Measurements from ENCODE around the gene TRIM45.
A peak's percentile ranks its signal among the peaks of the same experiment; 100 is the strongest.

The TRIM45 gene

DNA sequence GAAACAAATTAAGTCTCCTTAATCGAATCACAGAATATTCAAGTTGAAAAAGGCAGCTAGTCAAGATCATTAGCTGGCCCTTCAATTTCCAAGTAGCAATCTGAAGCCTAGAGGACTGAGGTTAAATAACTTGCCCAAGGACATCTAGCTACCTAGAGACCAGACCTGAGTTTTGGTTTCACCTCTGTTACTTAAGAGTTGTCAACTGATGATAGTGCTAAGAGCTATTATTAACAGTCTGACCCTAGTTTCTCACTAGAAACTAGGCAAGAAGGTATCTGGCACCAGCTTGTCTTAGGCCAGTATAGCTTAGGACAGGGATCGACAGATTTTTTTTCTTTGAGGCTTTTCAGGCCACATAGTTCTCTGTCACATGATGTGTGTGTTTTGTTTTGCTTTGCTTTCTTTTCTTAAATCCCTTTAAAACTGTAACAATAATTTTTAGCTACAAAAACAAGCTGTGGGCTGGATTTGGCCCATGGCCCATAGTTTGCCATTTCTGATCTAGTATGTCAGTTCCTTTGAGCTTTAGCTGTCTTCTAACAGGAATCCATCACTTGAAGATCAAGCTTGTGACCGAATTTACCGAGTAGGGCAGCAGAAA, 23.2 kb downstream of the TRIM45 start:
- no peak for DNase-seq

DNA sequence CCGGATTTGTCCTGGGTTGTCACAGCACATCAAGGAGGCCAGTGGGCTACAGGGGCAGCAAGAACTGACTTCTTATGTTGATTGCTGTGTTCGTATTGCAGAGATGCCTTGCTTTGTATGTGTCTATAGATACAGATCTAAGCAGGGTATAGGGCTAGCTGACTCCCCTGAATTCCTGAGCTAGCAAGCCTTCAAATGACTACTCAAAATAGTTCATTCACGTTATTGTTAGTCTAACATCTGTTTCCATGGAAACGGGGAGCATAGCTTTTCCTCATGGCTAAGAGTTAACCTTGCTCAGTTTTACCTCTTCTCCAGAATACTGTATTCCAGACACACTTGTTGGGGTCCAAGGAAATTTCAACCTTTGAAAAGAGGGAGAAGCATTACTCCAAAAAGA, 24.1 kb downstream of the TRIM45 start:
- no peak for DNase-seq

DNA sequence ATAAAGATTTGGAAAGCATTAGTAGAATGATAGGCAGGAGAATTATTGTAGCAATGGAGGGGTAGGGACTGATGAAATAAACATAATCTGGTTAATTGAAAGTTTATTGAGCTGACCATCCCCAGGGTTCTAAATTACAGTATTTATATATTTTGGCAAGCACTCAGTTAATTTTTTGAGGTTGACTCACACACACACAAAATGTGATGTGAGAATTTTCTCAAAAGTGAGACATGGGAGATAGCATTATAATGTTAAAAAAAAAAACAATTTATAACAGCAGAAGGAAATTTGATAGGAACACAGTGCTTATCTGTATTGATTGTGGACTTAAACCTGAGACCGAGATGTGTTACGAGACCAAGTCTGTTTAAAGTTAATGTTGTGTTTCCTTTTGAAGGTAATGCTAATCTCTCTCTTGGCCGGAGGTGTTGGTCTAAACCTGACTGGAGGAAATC, 24.6 kb downstream of the TRIM45 start:
- no peak for DNase-seq

DNA sequence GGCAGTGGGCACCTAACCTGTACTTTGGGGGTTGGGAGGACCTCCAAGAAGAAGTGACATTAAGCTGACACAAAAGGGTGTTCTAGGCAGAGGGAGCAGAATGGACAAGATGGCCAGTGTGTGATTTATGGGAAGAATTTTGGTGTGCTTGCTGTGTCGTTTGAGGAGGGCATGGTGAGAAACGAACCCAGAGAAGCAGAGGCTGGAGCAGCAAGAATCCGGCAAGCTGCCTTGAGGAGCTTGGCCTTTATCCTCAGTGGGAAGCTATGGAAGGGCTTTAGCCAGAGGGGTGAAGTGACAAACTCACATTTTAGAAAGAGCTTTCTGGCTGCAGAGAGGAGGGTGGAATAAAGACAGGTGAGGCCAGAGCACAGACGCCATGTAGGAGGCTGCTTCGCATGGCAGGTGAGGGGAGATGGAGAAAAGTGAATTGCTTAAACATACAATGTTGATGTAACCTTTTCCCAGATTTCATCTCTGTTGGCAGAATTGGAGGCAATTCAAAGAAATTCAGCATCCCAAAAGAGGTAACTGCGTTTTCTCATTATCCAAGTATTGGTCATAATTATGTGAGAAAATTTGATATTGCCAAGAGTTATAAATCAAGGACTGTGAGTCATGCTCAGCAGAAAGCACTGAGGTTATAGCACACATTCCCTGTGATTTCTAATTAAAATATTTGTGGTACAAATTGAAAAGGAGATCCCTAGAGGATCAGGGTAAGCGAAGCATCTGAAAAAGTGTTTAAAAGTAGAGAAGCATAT, 26.5 kb downstream of the TRIM45 start:
- no peak for DNase-seq

DNA sequence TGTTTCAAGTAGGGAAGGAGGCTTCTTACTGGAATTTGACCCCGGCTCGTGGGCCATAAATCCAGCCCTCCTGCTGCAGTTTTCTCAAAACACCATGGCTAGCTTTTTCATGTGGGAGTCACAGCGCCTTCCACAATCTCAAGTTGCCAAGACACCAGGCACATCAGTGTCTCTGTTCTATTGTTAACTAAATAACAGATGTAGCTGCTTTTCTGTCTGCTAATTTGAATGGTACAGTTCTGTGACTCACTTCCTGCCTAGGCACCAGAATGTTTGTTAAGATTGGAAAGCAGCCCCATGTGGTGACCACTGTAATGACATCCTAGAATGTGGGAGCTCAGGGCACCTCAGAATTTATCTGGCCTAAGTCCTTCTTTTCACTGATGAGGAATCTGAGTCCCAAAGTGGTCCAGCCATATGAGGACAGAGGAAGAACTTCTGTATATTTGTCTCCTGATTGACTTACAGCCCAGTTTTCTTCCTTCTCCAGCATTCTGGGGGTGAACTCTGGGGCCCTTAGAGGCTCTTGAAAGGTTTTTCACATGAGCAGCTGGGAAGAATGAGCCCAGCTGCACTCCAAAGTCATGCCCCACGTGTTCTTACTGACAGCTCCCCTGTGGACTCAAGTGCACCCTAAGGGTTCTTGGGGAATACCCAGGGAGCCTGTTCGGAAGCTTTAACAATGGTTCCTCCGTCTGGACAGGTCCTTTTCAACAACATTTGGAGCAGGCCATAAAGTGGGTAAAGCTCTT, 27.5 kb downstream of the TRIM45 start:
- DNase-seq: peak; percentile 23

DNA sequence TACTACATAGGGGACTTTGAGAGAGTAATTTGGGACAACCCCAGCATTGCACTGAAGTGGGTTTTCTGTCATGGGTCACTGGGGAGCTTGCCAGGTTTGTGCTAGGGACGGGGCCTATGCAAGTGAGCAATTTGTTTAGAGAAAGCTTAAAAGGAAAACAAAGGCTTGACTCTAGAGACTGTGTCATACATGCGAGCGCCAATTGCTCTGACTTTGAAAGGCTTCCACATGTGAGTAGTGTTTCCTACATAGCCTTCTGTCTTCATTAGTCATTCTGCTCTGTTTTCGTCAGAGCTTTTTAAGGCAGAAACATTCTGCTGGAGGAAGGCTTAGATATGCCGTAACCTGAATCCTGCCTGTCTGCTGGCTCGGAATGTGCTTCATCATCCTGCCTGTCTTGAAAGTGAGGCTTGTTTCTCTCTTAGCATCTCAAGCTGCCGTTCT, 28.4 kb downstream of the TRIM45 start:
- no peak for DNase-seq

DNA sequence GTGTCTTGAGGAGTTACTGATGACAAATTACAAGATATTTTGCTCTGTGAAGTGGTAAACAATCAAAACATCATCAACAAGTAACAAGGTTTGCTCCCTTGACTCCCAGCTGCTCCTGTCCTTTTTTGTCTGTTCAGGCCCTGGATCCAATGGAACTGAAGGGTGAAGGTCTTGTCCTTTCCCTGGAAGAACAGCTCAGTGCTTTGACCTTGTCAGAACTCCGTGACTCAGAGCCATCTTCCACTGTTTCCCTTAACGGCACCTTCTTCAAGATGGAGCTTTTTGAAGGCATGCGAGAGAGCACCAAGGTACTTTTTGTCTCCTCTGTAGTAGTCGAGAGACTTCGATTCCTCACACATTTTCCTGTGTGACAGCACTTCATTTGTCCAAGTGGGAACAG, 29.0 kb downstream of the TRIM45 start:
- DNase-seq: no peak

DNA sequence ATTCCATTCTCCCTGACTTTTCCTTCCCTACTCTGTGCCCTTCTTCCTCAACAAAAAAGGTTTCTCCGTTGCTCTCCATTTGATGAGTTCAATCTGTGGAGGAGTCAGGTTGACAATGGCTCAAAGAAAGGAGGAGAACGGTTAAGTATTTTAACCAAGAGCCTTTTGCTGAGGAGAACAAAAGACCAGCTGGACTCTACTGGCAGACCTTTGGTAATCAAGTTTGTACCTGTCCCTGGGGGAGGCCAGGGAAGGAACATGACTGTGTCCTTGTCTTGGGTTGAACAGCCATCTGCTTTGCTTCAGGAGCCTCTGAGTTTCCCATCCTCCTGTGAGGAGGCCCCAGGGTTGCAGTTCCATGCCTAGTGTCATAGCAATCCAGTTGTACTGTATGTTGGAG, 31.6 kb downstream of the TRIM45 start:
- DNase-seq: no peak

DNA sequence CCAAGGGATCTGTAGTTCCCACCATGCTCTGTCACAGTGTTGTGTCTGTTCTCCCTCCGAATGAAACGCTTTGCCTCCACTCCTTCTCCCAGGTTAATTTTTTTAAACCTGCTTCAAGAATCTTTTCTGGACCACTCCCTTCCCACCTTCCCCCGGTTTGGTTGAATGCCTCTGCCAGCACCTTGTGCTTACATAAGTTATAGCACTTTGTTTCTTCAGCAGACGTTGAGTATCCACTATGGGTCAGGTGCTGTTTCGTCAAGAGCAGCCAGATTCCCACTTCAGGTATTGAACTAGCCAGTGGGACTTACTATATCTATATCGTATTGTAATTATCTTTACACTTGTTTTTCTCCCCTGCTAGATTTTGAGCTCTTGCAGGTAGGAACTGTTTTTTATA, 33.9 kb downstream of the TRIM45 start:
- DNase-seq: no peak

DNA sequence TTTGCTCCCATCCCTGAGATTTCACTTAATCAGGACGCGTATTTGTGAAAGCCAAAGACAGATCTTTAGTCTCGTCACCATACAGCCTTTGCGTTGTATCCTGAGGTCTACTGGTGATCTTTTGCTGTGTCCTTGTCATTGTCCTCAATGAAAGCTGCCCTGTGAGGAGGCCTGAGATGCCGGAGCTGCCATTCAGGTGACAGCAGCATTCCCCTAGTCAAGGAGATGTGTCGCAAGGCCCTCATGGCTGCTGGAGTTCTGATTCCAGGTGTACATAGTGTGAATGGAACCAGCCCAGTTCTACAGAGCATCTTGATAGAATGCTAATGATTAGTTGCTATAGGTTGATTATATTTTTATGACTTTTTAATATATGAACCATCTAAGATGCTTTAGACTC, 37.3 kb downstream of the TRIM45 start:
- DNase-seq: no peak

DNA sequence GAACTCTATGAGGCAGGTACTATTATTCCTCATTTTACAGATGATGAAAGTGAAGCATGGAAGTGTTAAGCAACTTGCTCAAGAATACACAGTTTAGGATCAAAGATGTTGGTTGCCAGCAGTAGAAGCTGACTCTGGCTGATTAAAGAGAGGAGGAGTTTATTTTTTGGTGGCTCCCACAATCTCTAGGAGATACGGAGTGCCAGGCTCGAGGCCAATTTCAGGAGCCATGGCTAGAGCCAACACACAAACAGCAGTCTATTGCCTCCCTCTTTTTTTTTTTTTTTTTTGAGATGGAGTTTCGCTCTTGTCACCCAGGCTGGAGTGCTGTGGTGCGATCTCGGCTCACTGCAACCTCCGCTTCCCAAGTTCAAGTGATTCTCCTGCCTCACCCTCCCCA, 41.8 kb downstream of the TRIM45 start:
- DNase-seq: no peak

DNA sequence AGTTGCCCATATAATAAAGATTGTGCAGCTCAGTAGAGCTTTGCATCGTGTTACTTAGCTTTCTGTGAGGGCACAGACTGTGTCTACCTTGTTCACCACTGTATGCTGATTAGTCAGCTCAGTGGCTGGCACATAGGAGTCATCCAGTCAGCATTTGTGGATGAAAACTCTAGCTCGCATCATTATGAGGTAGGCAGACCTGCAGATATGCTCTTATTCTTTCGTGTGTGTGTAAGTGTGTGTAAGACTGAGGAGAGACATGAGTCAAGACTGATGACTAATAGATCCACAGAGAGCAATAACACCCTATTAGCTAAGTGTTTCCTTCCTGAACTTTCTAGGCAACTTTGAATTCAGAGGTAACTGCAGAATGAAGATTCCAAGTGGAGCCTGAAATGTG, 44.3 kb downstream of the TRIM45 start:
- no peak for DNase-seq

DNA sequence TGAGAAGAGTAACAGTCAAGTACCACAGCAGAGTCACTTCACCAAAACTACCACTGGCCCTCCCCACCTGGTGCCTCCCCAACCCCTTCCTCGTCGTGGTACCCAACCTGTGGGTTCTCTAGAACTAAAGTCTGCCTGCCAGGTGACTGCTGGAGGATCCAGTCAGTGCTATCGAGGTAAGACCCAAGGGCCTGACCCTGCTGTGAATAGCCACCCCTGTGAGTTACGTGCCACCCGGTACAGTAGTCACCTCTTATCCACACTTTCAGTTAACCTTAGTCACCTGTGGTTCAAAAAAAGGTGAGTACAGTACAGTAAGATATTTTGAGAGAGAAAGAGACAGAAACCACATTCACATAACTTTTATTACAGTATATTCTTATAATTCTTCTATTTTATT, 44.9 kb downstream of the TRIM45 start:
- no peak for DNase-seq

DNA sequence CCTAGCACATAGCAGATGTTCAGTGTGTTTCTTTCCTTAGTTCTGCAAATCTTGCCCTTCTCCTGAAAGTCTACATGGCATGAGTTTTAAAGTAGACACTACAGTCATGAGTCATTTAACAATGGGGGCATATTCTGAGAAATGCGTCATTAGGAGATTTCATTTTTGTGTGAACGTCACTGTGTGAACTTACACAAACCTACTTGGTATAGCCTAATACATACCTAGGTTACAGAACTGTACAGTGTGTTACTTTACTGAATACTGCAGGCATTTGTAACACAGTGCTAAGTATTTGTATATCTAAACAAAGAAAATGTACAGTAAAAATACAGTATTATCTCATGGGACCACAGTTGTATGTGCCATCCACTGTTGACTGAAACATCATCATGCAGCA, 51.4 kb downstream of the TRIM45 start:
- no peak for DNase-seq

DNA sequence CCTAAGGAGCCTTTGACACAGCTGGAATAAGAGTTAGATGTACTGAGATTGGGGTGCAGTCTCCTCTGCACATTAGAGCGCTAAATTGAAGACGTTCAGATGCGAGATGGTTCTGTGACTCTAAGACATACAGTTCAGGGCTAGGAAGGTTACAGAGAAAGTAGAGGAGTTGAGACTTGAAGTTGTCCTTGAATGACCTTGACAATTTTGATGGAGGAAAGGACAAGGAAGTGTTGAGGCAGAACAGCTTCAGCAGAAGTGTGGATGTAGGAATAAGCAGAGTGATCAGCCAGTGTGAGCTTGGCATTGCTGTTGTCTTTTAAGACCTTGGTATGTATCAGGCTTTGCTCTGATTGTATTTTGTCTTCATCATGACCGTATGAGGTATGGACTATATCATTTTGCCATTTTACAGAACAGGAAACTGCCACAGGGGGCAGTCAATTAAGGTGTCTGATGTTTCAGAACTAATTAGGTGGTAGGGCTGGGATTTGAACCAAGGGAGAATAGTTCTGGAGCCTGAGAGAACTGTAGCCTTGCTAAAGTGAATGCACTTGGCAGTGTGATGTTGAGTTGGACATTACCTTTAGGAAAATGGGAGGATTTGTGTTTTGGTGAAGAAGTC, 52.2 kb downstream of the TRIM45 start:
- DNase-seq: no peak

DNA sequence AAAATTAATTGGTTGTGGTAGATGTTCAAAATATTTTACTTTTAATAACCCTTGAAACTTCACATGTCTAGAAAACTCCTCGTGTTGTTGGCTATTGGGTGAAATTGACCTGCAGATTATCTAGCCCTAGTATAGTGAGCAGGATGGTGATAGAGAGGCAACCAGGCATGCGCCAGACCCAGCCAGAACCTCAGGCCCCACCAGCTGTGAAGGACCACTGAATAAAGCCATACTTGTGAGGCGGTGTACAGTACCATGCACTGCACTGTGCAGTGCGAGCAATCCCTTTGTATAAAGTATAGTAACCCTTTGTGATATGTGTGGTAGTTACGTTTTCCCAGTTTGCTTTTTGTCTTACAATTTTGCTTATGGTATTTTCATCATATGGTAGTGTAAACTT, 53.0 kb downstream of the TRIM45 start:
- no peak for DNase-seq

DNA sequence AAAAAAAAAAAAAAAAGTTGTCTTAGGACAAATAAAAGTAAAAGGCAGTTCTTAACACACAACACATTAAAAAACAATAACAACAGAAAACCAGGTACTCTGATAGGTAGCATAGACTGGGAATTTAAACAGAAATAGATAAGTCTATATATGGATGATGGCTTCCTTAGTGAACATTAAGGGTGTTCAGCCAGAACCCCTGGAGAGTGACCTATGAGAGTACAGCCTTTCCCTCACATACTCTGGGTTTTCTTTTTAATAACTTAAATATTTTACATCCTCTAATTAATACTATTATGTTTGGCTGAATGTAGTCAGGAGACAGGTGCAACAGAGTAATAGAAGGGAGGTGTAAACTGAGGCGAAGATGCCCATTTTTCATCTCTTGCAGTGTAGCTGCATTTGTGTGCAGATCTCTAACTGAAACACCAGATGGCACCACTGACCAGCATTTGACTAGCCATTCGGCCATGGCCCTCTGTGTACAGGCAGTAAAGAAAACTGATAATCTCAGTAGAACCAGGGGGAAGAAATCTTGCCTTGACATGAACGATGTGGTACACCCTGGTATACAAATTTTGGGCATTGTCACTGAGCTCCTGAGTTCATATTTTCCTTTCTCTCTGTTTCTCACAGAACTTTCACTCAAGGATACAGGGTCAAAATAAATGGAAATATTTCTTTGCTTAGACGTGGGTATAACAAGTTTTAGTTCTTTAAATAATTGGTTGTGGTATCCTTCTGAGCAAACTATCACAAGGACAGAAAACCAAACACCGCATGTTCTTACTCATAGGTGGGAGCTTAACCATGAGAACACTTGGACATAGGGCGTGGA, 53.8 kb downstream of the TRIM45 start:
- peak; percentile 26 for DNase-seq

DNA sequence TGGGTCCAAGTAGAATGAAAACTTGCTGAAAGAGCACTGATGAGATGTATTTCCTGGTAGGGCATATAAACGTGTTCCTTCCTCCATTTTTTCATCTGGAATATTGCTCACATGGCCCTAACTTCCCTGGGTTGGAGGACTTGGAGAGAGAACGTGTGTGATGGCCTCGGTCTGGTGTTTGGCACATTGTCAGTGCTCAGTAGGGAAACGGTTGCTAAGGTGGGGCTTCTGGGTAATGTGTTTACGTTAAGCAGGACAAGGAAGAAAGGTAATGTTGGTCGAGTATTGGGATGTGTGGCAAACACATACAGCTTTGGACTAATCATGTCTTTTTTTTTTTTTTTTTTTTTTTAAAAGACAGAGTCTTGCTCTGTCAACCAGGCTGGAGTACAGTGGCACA, 55.2 kb downstream of the TRIM45 start:
- no peak for DNase-seq

DNA sequence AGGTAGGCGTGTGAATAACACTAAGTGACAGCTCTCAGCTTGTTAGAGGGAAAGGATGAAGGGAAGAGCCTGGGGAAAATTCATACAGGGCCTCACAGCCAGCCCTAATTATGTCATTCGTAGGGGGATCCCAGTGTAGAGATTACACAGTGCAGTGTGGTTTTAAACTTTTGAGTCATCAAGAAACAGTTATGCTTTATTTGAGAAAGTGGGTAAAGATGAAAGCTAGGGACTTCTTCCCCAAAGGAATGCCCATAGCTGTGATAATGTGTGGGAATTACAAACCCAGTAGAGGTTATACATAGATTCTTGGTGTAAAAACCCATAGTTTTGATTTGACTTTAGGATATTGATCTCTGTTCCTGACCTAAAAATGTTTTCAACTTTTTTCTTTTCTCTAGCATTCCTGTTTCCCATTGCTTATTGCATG, 59.5 kb downstream of the TRIM45 start:
- DNase-seq: no peak
